CD4-positive, alpha-beta T cell (primary cell): ENCODE measurements around the gene CST7. TPM values are rescaled to one million over a fixed set of nuclear protein-coding genes. Genes with fewer than 3 reads are reported as not detected.

Source experiments
- ATAC-seq: fragments of 200-7000 bp; cut with Tn5 transposase; one replicate; pipeline ENCODE4 v1.10.0; 2022; ENCODE audit warnings: mild to moderate bottlenecking; ENCODE audit not compliant: poor library complexity
- CTCF ChIA-PET: fragments of 350-600 bp; sonication (Branson Sonifier 250); formaldehyde crosslinking; loops from one replicate; lab custom pipeline; 2021; ENCODE audit warnings: antibody characterized with exemption, inconsistent platforms; lab: Charles Lee
- POLR2A ChIA-PET: fragments of 350-600 bp; sonication (Branson Sonifier 250); formaldehyde crosslinking; loops from one replicate; lab custom pipeline; 2021; ENCODE audit warnings: antibody characterized with exemption, inconsistent platforms; lab: Charles Lee
- DNase-seq, 14 experiments: peaks; one replicate each; pipeline ENCODE4 v3.0.0-alpha.2; 2013 to 2020; ENCODE audit warnings: mixed read lengths in 2 of 14
- H3K27ac ChIP-seq, 2 donors: one replicate each; pipeline versions ENCODE4 v1.5.1 to v1.7.0; 2013; ENCODE audit warnings: low read length in 2 of 2, low read depth in 1 of 2, mild to moderate bottlenecking in 1 of 2
- H3K27me3 ChIP-seq, 2 experiments: 1 replicate in 1 of 2; 2 replicates in 1 of 2; pipeline versions ENCODE4 v1.6.1 to v1.7.0; 2013; ENCODE audit warnings: low read length in 2 of 2, control low read depth in 1 of 2, mild to moderate bottlenecking in 1 of 2, moderate library complexity in 1 of 2; ENCODE audit not compliant: insufficient read depth in 2 of 2, control insufficient read depth in 1 of 2
- H3K36me3 ChIP-seq: one replicate; pipeline ENCODE4 v1.6.1; 2013; ENCODE audit warnings: low read length, control low read depth; ENCODE audit not compliant: insufficient read depth
- H3K4me1 ChIP-seq: one replicate; pipeline ENCODE4 v1.6.1; 2013; ENCODE audit warnings: low read length, control low read depth; ENCODE audit not compliant: insufficient read depth
- H3K4me3 ChIP-seq: one replicate; pipeline ENCODE4 v1.5.1; 2013; ENCODE audit warnings: mild to moderate bottlenecking, low read length, moderate library complexity
- H3K9me3 ChIP-seq, 2 experiments: 1 replicate in 1 of 2; 2 replicates in 1 of 2; pipeline versions ENCODE4 v1.6.1 to v1.7.0; 2013; ENCODE audit warnings: low read length in 2 of 2, mild to moderate bottlenecking in 2 of 2, control low read depth in 1 of 2, moderate library complexity in 1 of 2; ENCODE audit not compliant: control insufficient read depth in 1 of 2, insufficient read depth in 1 of 2
- H3K27ac Mint-ChIP-seq: one replicate; pipeline ENCODE4 v1.8.0; 2020; ENCODE audit warnings: mixed read lengths
- H3K27me3 Mint-ChIP-seq: one replicate; pipeline ENCODE4 v1.8.0; 2021; ENCODE audit warnings: mixed read lengths
- H3K36me3 Mint-ChIP-seq: one replicate; pipeline ENCODE4 v1.8.0; 2021; ENCODE audit warnings: low read depth, mixed read lengths
- H3K4me1 Mint-ChIP-seq: one replicate; pipeline ENCODE4 v1.8.0; 2021; ENCODE audit warnings: low read depth, mixed read lengths
- H3K4me3 Mint-ChIP-seq: one replicate; pipeline ENCODE4 v1.8.0; 2020; ENCODE audit warnings: mild to moderate bottlenecking, mixed read lengths
- H3K9me3 Mint-ChIP-seq: one replicate; pipeline ENCODE4 v1.8.0; 2020; ENCODE audit warnings: mixed read lengths
- CTCF ChIP-seq: fragments of 200-600 bp; IDR thresholded peaks from one replicate; pipeline ENCODE4 v1.8.0; 2022; ENCODE audit warnings: antibody characterized with exemption, mild to moderate bottlenecking
- intact Hi-C, 2 experiments: fragments of 100-400 bp; cut with DNase I in 1 of 2; cut with micrococcal nuclease in 1 of 2; formaldehyde crosslinking; loops; one replicate each; pipeline versions ENCODE4 v1.15.1 to v1.9.0; 2023 to 2025; cut with DNase I, micrococcal nuclease
- total RNA-seq, 174 experiments: library from RNA in 2 of 174; stranded (reverse) in 2 of 174; gene quantifications; one replicate each; pipeline ENCODE4 v1.2.3 and lab custom pipeline; 2021 to 2026

CST7 gene
- total RNA-seq, 2 experiments from 2014 or later: 3.2 to 4.4 TPM

- ChIA-PET POLR2A (no interaction called here), CTCF (no interaction called here)
- no peak for TF ChIP-seq CTCF
- H3K4me1 Mint-ChIP-seq: no peaks in the 10 kb centered on the region
- Histone ChIP-seq H3K9me3 (no peaks in the 10 kb centered on the region), H3K27me3 (no peaks in the 10 kb centered on the region), H3K4me1 (no peaks in the 10 kb centered on the region), H3K27ac (no peak overlapping the region), H3K4me3 (no peak overlapping the region), H3K36me3 (peaks cover 79% of the 10 kb centered on the region)
- H3K9me3 Mint-ChIP-seq: no peaks in the 10 kb centered on the region
- no peak for ATAC-seq
- no peak overlapping the region for H3K4me3 Mint-ChIP-seq
- H3K36me3 Mint-ChIP-seq: peaks cover 98% of the 10 kb centered on the region
- no peak for DNase-seq
- intact Hi-C loops: no loop called here
- H3K27me3 Mint-ChIP-seq: no peaks in the 10 kb centered on the region
- no peak overlapping the region for H3K27ac Mint-ChIP-seq
These were observed 22.5 kb downstream of the CST7 start for GRCh38 chr20:24971376-24972101.

- ChIA-PET CTCF (no interaction called here), POLR2A (no interaction called here)
- H3K4me3 Mint-ChIP-seq: no peak overlapping the region
- Histone ChIP-seq H3K4me3 (no peak overlapping the region), H3K36me3 (peaks cover 82% of the 10 kb centered on the region), H3K9me3 (peaks cover 0 to 2% of the 10 kb centered on the region in 2 experiments), H3K4me1 (no peaks in the 10 kb centered on the region), H3K27me3 (no peaks in the 10 kb centered on the region), H3K27ac (no peak overlapping the region)
- ATAC-seq (no peak), DNase-seq (peak in 1 of 14 experiments; percentile 23)
- no peak for TF ChIP-seq CTCF
- no peaks in the 10 kb centered on the region for H3K27me3 Mint-ChIP-seq
- no peaks in the 10 kb centered on the region for H3K4me1 Mint-ChIP-seq
- H3K36me3 Mint-ChIP-seq: peaks cover 98% of the 10 kb centered on the region
- intact Hi-C loops: no loop called here
- H3K27ac Mint-ChIP-seq: no peak overlapping the region
- H3K9me3 Mint-ChIP-seq: peaks cover 2% of the 10 kb centered on the region
These were observed 23.3 kb downstream of the CST7 start for GRCh38 chr20:24972341-24972740.

DNA sequence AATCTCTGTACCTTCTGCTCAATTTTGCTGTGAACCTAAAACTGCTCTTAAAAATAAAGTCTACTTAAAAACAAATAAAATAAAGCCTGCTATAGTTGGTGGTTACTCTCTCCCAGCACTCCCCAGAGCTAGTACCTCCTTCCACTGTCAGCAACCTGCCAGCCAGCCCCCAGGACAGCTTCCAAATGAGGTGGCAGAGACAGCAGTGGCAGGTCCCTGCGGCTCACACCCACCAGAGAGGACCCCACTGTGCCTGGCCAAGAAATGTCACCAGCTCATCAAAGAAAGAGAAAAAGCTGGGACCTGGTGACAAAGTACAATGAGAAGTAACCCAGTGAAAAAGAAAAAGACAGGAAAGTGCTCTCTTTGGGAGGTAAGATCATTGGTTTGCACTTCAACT is 28.3 kb downstream of the CST7 start:
- intact Hi-C loops: no loop called here
- Mint-ChIP-seq H3K9me3 (peaks cover 2% of the 10 kb centered on the region), H3K36me3 (peaks cover 98% of the 10 kb centered on the region), H3K4me1 (peaks cover 19% of the 10 kb centered on the region), H3K27me3 (no peaks in the 10 kb centered on the region), H3K4me3 (no peak overlapping the region), H3K27ac (no peak overlapping the region)
- CTCF ChIA-PET: no interaction called here
- no peak overlapping the region for H3K4me3 ChIP-seq
- H3K36me3 ChIP-seq: peaks cover 83% of the 10 kb centered on the region
- no peak overlapping the region for H3K27ac ChIP-seq
- no peak for TF ChIP-seq CTCF
- H3K4me1 ChIP-seq: peaks cover 8% of the 10 kb centered on the region
- no peaks in the 10 kb centered on the region for H3K27me3 ChIP-seq
- DNase-seq (no peak), ATAC-seq (no peak)
- POLR2A ChIA-PET: interaction anchor here (1.8 kb wide), 1 partner anchor 15 kb away, joined by 4 read pairs; the partner anchor contains the start of gene APMAP
- peaks cover 0 to 18% of the 10 kb centered on the region in 2 experiments for H3K9me3 ChIP-seq
